GM18861 (cell line): Measurements from ENCODE around the gene FAM227A.

Experiments used
- ATAC-seq: cut with Tn5 transposase; IDR thresholded peaks from one replicate; pipeline ENCODE4 v1.9.1; 2021; ENCODE audit not compliant: unreplicated experiment

FAM227A gene

DNA sequence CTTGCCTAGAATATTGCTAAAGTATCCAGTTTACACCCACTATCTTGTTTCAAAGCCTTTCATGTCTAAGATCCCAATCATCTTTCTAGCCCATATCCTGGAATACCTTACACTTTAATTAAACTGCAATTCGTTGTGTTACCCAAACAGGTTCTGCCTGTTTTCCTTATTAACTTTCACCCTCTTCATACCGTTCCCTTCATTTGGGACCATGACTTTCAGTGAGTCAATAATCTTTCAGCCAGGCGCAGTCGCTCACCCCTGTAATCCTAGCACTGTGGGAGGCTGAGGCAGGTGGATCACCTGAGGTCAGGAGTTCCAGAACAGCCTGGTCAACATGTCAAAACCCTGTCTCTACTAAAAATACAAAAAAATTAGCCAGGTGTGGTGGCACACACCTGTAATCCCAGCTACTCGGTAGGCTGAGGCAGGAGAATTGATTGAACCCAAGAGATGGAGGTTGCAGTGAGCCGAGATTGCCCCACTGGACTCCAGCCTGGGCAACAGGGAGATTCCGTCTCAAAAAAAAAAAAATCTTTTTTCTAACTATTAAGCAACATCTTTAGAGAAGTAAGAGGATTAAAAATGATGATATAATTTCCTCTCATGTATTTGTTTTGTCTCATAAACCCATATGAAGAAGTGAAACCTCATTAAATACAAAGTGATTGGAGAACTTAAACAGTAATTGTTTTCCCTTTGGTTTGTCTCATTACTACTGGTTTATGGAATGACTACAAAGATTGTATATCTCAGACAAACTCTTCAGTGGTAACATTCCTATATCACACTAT lies 106.9 kb downstream of the FAM227A start:
- no peak for ATAC-seq

DNA sequence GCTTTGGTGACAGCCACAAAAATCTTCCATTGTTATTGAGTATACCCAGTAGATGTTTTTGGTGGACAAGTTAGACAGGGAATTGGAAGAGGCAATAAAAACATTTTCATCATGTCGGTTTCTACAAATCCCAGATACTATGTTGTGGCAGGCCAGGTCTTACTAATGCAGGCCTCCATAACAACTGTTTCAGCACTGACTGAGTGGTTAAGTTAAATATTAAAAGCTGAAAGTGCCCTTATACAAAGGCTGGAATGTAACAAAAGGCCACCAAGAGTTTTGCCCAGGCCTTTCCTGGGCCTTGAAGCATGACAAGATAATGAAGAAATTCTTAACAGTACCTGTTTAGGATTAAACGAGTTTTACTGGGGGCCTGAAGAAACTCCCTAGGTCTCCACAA lies 115.5 kb downstream of the FAM227A start:
- ATAC-seq, result no peak

DNA sequence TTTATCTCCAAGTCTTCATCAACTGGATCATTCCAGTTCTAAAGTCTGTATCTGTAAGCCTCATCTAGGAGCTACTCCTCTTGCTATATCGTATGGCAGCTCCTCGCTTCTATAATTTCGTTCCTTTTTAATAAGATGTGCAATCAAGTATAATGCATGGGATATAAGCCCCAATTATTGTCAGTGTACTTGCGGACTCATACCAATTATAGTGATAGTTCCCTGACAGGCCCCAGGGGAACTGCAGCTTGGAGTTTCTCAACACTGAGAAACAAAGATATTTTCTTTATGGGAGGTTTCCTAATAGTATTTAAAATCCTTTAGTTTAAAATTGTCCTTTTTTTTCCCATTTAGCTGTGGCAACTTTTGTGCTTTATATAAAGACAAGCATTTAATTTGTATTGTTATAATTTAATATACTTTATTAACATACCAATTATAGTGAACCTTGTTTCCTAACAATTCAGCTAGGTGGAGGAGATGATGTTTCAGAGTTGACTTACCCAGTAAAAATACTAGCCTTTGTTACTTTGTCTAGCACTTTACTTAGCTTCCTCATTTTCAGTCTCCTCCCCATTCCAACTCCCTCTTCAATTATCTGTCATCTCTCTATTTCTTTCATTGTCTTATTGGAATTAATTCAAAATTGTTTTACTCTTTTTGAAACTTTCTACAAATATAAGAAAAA lies 124.8 kb downstream of the FAM227A start:
- no peak for ATAC-seq
